ENCODE measurements around the gene SAFB. TPM values are rescaled to one million over a fixed set of nuclear protein-coding genes. Genes with fewer than 3 reads are reported as not detected.
A peak's percentile ranks its signal among the peaks of the same experiment; 100 is the strongest.
"Not testable (repeated sequence)": the region's sequence is repeated elsewhere in the genome, so short reads cannot be mapped to it uniquely, and the experiment has no call there.

Gene SAFB
- polyA plus RNA-seq, 1 donor from 2014 or later: 110 TPM

DNA sequence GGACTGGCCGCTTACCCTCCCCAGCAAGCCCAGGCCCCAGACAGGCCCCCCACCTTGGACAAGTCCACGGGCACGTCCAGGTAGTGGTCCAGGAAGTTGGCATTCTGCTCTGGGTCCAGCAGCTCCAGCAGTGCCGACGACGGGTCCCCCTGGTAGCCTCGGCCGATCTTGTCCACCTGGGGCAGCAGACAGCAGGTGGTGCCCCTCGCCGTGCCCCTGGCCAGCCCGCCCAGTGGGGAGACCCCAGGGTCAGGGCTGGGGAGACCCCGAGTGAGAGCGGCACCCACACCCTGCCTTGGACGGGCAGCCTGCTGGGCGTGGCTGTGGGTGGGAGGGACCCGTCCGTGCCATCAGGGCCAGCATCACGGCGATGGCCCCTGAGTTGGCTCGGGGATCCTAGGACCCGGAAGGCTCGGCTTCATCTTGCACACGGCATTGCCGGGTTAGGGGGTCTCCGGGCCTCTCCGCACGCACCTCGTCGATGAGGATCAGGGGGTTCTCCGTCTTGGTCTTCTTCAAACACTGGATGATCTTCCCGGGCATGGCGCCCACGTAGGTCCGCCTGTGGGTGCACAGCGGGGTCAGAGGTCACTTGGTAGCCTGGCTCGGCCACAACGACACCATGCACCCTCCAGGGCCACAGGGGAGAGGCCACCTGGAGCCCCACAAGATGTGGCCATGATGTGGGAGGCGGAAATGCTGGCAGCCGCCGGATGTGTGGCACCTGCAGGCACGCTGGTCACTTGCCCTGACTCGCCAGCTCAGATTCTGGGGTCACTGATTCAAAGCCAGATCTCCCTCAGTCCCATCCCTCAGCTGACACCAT lies 73.5 kb downstream of the SAFB start:
- no peak overlapping the region for H3K4me3 Mint-ChIP-seq
- peaks cover 3% of the 10 kb centered on the region for H3K36me3 Mint-ChIP-seq
- H3K27me3 Mint-ChIP-seq: no peaks in the 10 kb centered on the region
- peaks cover 7 to 10% (median 8%) of the 10 kb centered on the region in 3 donors for H3K4me1 Mint-ChIP-seq
- H3K9me3 Mint-ChIP-seq: no peaks in the 10 kb centered on the region
- H3K27ac Mint-ChIP-seq: peak overlapping the region in 2 of 3 donors; percentile 78 to 82

DNA sequence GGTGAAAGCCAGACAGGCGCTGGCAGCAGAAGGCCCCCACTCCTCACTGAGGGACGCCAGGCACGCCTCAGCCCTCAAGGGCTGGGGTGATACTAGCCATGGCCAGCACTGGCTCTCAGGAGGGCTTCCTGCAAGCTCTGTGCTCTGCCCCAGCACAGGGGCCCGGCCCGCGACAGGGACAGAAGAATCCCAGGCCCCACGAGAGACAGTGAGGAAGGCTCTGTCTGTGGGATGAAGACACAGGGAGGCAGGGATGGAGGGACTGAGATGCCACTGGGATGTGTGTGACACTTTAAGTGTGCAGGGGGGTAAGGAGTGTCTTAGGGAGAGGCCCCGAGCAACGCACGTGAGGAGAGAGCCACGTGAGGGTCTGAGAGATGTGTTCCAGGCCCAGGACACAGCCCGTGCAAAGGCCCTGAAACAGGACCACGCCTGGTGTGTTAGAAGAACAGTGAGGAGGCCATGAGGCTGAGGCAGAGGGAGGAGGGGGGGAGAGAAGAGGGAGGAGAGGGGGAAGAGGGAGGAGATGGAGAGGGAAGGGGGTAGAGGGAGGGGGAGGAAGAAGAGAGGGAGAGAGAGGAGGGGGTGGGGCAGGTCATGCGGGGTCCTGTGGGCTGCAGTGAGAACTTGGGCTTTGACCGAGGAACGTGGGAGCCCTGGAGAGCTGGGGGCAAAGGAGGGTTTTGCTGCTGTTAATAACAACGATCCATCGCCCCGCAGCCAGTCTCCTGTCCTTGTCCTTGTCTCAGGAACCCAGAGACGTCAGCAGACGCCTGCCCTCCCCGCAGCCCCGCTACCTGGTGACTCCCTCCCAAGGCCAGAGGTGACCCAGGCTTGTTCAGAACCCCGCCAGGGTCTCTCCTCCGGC lies 74.4 kb downstream of the SAFB start:
- H3K4me3 Mint-ChIP-seq: peak overlapping the region in 1 of 4 donors; percentile 32
- H3K27me3 Mint-ChIP-seq: no peaks in the 10 kb centered on the region
- peaks cover 5 to 7% (median 7%) of the 10 kb centered on the region in 3 donors for H3K4me1 Mint-ChIP-seq
- H3K27ac Mint-ChIP-seq: peak overlapping the region in 2 of 3 donors; percentile 78 to 82
- peaks cover 3% of the 10 kb centered on the region for H3K36me3 Mint-ChIP-seq
- H3K9me3 Mint-ChIP-seq: no peaks in the 10 kb centered on the region

DNA sequence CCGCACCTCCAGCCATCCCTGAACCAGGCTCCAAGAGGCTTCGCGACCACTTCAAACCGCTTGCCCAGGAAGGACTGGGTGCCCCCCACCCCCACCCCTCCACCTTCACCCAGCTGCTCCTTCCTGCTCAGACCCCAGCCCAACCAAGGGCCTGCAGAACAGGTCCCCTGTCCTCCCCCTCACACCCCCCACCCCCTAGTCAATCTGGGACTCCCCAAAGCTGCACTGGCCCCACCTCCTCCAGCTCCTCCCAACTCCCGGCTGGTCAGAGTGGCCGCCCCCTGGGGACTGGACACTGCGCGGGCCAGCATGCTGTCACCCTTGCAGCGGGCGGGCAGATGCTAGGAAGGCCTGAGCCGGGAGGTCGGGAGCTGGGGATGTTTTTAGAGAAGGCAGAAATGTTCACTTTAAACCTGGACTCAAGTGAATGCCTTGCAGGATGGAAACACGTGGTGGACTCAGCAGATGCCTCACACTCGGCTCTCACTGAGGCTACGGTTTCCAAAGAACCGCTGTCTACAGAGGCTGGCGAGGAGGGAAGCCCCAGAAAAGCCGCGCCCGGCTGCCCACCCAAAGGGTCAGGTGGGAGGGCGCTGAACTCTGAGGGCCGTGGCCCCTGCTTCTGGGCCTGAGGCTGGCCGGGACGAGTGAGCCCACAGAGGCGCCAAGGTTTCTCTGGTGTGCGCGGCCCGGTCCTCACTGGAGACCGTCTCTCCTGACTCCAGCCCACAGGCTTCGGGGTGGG lies 75.2 kb downstream of the SAFB start:
- no peaks in the 10 kb centered on the region for H3K9me3 Mint-ChIP-seq
- no peaks in the 10 kb centered on the region for H3K27me3 Mint-ChIP-seq
- no peak overlapping the region for H3K27ac Mint-ChIP-seq
- peaks cover 3% of the 10 kb centered on the region for H3K36me3 Mint-ChIP-seq
- peaks cover 3 to 5% (median 3%) of the 10 kb centered on the region in 3 donors for H3K4me1 Mint-ChIP-seq
- H3K4me3 Mint-ChIP-seq: no peak overlapping the region

DNA sequence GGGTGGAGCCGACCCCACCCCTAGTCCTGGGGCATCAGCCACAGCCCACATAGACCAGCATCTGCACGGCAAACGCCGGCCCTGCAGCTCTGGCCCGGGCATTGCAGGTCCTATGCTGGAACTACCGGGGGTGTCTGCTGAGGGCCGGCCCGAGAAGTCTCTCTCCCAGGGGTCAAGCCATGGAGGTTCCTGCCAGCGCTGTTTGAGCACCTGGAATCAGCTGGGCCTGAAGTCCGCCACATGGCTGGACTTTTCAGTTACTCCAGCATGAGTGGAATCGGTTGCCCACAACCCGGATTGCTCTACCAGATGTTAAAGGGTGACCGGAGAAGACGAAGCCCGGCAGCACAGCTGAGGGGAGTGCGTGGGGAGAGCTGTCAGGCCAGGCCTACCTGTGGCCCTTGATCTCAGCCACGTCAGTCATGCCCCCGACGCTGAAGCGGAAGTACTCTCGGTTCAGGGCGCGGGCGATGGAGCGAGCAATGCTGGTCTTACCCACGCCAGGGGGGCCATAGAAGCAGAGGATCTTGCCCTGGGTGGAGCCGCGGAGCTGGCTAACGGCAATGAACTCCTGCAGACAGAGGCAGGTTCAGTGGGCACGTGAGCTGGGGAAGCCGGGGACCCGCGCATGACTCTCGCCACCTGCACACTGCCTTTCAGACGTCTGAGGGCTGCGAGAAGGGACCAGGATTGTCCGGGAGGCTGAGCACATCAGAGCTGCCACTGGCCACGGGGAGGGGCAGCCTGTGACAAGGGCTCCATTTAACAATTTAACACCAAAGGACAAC lies 75.9 kb downstream of the SAFB start:
- H3K4me3 Mint-ChIP-seq: peak overlapping the region in 1 of 4 donors; percentile 80
- no peaks in the 10 kb centered on the region for H3K9me3 Mint-ChIP-seq
- H3K36me3 Mint-ChIP-seq: peaks cover 6% of the 10 kb centered on the region
- no peaks in the 10 kb centered on the region for H3K27me3 Mint-ChIP-seq
- H3K4me1 Mint-ChIP-seq: peaks cover 3 to 5% (median 3%) of the 10 kb centered on the region in 3 donors
- H3K27ac Mint-ChIP-seq: peak overlapping the region in 2 of 3 donors; percentile 46 to 95

DNA sequence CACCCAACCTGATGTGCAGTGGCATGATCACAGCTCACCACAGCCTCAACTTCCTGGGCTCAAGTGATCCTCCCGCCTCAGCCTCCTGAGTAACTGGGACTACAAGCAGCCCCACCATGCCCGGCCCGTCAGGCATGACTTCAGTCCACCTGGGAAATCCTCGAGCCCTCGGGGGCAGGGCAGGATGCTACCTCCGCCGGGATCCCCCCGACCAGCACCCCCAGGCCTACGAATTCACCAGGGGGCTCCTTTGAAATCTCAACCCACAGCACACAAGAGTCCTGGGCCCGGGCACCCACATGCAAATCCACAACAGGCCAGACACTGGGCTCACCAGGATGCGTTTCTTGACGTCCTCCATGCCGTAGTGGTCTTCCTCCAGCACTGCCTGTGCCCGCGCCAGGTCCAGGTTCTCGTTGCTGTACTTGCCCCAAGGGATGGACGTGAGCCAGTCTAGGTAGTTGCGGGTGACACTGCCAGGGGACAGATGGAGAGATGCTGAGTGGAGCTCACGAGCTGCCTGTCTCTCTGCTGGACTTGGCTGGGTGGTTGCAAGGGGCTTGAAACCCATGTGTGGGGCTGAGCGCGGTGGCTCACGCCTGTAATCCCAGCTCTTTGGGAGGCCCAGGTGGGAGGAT lies 77.7 kb downstream of the SAFB start:
- H3K4me1 Mint-ChIP-seq: peaks cover 3 to 5% (median 3%) of the 10 kb centered on the region in 3 donors
- H3K36me3 Mint-ChIP-seq: peaks cover 7% of the 10 kb centered on the region
- H3K27me3 Mint-ChIP-seq: no peaks in the 10 kb centered on the region
- peak overlapping the region in 2 of 3 donors; percentile 57 to 78 for H3K27ac Mint-ChIP-seq
- no peaks in the 10 kb centered on the region for H3K9me3 Mint-ChIP-seq
- H3K4me3 Mint-ChIP-seq: no peak overlapping the region

DNA sequence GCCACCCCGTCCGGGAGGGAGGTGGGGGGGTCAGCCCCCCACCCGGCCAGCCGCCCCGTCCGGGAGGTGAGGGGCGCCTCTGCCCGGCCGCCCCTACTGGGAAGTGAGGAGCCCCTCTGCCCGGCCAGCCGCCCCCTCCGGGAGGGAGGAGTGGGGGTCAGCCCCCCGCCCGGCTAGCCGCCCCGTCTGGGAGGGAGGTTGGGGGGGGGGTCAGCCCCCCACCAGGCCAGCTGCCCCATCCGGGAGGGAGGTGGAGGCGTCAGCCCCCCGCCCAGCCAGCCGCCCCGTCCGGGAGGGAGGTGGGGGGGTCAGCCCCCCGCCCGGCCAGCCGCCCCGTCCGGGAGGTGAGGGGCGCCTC lies 79.1 kb downstream of the SAFB start:
- H3K36me3 Mint-ChIP-seq: peaks cover 11% of the 10 kb centered on the region
- H3K27me3 Mint-ChIP-seq, H3K9me3 Mint-ChIP-seq, H3K4me3 Mint-ChIP-seq, H3K27ac Mint-ChIP-seq, H3K4me1 Mint-ChIP-seq: not testable (repeated sequence)

DNA sequence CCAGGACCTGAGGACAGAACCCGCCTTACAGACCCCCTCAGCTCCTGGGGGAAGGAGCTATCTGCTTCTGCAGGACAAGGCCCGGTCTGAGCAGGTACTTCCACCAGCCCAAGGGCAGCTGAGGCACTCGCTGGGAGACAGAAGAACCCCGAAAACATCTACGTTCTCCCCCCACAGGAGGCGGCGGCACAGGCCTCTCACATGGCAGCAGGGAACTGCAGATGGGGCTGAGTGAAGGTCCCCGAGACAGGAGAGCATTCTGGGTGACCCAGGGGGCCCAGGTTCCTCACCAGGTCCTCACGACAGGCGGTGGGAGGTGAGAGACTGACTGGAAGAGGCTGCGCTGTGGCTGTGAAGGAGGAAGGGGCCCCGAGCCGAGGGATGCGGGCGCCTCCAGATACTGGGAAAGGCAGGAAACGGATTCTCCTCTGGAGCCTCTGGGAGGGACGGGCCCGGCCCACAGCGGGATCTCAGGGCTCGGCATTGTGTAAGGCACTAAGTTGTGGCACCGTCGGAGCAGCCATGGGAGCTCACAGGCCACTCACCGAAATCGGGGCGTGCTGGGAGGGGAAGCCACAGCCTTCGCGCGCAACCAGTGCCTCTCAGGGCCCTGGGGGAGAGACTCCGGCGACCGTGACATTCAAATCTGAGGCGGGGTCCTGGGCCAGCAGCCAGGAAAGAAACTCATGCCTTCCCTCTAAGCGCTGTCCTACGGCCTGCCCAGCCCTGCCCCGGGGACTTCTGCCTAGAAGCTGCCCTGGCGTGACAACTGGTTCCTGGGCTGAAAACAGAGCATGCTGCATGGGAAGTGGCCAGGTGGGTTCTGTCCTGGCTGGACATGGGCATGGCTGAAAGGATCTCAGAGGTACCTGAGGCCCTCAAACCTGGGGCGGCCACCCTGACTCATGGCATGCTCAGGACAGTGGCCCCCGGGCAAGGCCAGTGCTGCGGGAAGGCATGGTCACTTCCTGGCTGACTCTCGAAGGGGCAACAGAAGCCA lies 81.2 kb downstream of the SAFB start:
- H3K4me1 Mint-ChIP-seq: peaks cover 0 to under 1% (median 0%) of the 10 kb centered on the region in 3 donors
- no peaks in the 10 kb centered on the region for H3K9me3 Mint-ChIP-seq
- H3K4me3 Mint-ChIP-seq: no peak overlapping the region
- H3K27me3 Mint-ChIP-seq: no peaks in the 10 kb centered on the region
- peaks cover 10% of the 10 kb centered on the region for H3K36me3 Mint-ChIP-seq
- H3K27ac Mint-ChIP-seq: peak overlapping the region in 1 of 3 donors; percentile 60

DNA sequence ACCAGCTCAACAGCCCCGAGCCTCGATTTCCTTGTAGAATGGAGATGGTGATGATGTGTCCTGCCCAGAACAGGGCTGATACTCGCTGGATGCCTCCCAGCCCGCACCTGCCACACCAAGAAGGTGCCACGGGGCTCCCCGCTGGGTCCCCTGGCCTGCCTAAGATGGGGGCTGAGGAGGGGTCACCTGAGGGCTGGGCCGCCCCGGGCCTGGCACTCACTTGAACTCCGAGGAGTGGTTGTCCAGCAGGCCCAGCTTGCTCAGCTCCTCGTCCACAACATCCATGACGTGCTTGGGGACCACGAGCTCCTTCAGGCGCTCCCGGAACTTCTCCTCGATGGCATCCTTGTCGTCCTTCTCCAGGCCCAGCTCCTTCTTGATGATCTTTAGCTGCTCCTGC lies 82.7 kb downstream of the SAFB start:
- Mint-ChIP-seq H3K4me1 (no peaks in the 10 kb centered on the region), H3K27me3 (no peaks in the 10 kb centered on the region), H3K27ac (no peak overlapping the region), H3K36me3 (peaks cover 9% of the 10 kb centered on the region), H3K9me3 (no peaks in the 10 kb centered on the region), H3K4me3 (no peak overlapping the region)

DNA sequence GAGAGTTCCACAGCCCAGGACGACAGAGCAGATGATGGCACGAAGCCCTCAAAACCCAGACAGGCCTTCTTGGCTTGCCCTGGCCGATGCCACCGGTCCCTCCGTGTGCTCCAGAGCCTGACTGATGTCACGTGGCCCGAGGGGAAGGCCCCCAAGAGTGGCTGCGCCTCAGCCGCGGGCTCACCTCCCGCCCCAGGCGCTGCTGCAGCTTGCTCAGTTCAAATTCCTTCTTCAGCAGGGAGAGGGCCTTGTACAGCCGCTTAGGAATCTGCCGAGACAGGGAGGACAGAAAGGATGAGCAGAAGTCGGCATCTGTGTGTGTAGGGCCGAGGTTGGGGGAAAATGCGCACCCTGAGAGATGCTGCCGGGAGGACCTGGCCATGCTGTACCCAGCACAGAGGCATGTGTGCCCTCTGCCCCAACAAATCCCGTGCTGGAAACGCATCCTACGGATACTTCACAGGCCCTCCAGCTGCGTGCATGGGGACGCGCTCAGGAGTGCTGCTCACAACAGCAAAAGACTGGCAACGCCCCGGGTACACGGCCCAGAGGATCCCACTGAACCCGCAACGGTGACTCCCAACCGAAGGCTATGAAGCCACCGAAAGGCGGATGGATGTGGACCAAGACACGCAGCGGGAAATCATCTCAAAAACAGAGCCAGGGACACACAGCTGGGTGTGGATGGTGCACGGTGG lies 84.1 kb downstream of the SAFB start:
- H3K27me3 Mint-ChIP-seq: no peaks in the 10 kb centered on the region
- H3K4me1 Mint-ChIP-seq: no peaks in the 10 kb centered on the region
- no peaks in the 10 kb centered on the region for H3K9me3 Mint-ChIP-seq
- peak overlapping the region in 2 of 3 donors; percentile 39 to 78 for H3K27ac Mint-ChIP-seq
- no peak overlapping the region for H3K4me3 Mint-ChIP-seq
- H3K36me3 Mint-ChIP-seq: peaks cover 8% of the 10 kb centered on the region

DNA sequence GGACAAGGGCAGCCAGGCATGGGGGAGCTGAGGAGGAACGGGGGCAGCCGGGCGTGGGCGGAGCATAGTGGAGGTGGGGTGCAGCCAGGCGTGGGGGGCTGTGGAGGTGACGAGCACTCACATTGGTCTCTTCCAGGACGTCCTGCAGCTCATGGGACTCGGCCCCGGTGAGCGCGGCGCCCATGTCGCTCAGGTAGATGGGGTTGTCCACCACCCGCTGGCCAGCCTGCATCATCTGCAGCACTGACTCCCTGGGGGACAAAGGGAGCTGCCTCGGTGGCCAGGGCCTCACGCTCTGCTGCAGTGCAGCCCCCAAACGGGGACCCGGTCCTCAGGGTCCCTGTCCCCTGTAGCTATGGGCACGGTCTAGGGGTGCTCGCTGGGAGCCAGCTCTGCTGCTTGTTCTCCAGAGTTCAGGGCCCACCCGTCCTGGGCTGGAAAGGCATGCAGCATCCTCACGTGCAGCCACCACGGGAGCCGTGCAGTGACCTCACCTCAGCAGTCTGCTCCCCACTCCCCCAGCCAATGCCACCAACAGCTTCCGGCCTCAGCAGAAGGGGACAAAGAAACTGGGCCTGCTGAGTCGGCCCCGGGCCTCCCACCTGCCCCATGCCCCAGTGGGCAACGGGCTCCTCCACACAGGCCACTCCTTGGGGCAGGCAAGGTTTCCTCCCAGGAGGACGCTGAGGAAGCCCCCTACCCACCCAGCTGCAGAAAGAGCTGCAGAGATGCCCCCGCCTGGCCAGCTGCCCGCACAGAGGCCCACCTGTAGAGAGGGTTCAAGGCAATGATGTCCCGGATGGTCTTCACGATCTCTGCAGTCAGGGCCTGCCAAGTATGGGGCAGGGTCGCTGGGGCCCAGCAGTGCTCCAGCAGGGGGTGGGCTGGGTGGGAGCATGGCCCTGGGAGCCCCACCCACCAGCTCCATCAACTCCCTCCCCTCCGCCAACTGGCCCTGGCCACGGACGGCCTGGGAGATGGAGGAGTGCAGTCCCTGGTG lies 85.0 kb downstream of the SAFB start:
- Mint-ChIP-seq H3K36me3 (peaks cover 8% of the 10 kb centered on the region), H3K27me3 (no peaks in the 10 kb centered on the region), H3K27ac (peak overlapping the region in 1 of 3 donors; percentile 78), H3K4me3 (no peak overlapping the region), H3K9me3 (no peaks in the 10 kb centered on the region), H3K4me1 (no peaks in the 10 kb centered on the region)

DNA sequence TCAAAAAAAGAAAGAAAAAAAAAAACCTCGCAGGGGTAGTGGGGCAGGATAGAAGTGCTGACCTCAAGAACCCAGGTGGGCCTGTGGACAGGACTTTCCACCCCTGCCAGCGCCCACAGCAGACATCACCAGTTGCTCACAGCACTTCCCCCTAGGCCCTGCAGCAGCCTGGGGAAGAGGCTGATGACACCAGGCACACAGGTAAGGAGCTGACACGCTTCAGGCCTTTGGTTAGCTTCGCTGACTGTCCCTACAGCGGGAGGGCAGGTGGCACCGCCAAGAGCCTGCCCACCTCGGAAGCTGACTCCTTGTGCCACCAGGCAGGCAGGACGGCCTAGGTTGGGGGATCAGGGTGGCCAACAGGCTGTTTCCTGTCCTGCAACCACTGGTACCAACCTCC lies 88.1 kb downstream of the SAFB start:
- no peak overlapping the region for H3K4me3 Mint-ChIP-seq
- no peaks in the 10 kb centered on the region for H3K27me3 Mint-ChIP-seq
- H3K9me3 Mint-ChIP-seq: no peaks in the 10 kb centered on the region
- H3K4me1 Mint-ChIP-seq: no peaks in the 10 kb centered on the region
- no peak overlapping the region for H3K27ac Mint-ChIP-seq
- H3K36me3 Mint-ChIP-seq: peaks cover 3% of the 10 kb centered on the region

Measured in IgD-negative memory B cell (primary cell).